Astrocyte (in vitro differentiated cells and primary cell): ENCODE results near the gene SCNN1G. TPM values are rescaled to one million over a fixed set of nuclear protein-coding genes. Genes with fewer than 3 reads are reported as not detected.

Experiments used
- DNase-seq: peaks from one replicate; pipeline ENCODE4 v3.0.0-alpha.2; 2010; ENCODE audit warnings: low read depth
- FAIRE-seq: peaks from 2 replicates; lab custom pipeline; 2011; peaks lifted over from hg19 to GRCh38; lab: Jason Lieb, UNC
- H2AFZ ChIP-seq: 2 replicates; pipeline ENCODE4 v1.6.0; 2012; ENCODE audit warnings: low read depth, low read length, inconsistent platforms
- H3K27ac ChIP-seq: 2 replicates; pipeline ENCODE4 v1.5.1; 2011; ENCODE audit warnings: low read depth, low read length, inconsistent platforms
- H3K27me3 ChIP-seq: 2 replicates; pipeline ENCODE4 v1.6.0; 2011; ENCODE audit warnings: low read length, inconsistent platforms; ENCODE audit not compliant: insufficient read depth
- H3K36me3 ChIP-seq: 2 replicates; pipeline ENCODE4 v1.5.1; 2011; ENCODE audit warnings: low read length, inconsistent platforms; ENCODE audit not compliant: insufficient read depth
- H3K4me1 ChIP-seq: 2 replicates; pipeline ENCODE4 v1.5.1; 2011; ENCODE audit warnings: low read length, inconsistent platforms; ENCODE audit not compliant: insufficient read depth
- H3K4me2 ChIP-seq: 2 replicates; pipeline ENCODE4 v1.6.0; 2012; ENCODE audit warnings: low read length, inconsistent platforms
- H3K4me3 ChIP-seq: 2 replicates; pipeline ENCODE4 v1.5.1; 2011; ENCODE audit warnings: low read depth, mild to moderate bottlenecking, low read length, inconsistent platforms; ENCODE audit not compliant: insufficient read depth
- H3K79me2 ChIP-seq: 2 replicates; pipeline ENCODE4 v1.6.0; 2012; ENCODE audit warnings: mild to moderate bottlenecking, low read length, inconsistent platforms; ENCODE audit not compliant: insufficient read depth
- H3K9ac ChIP-seq: 2 replicates; pipeline ENCODE4 v1.6.0; 2012; ENCODE audit warnings: mild to moderate bottlenecking, low read length, inconsistent platforms
- H3K9me3 ChIP-seq: 2 replicates; pipeline ENCODE4 v1.5.1; 2012; ENCODE audit warnings: low read depth, mild to moderate bottlenecking, low read length, inconsistent platforms; ENCODE audit not compliant: insufficient read depth
- H4K20me1 ChIP-seq: 2 replicates; pipeline ENCODE4 v1.6.0; 2012; ENCODE audit warnings: low read length, inconsistent platforms; ENCODE audit not compliant: insufficient read depth
- H3K27ac Mint-ChIP-seq: one replicate; pipeline ENCODE4 v1.8.0; 2021; ENCODE audit warnings: mild to moderate bottlenecking, mixed read lengths; ENCODE audit not compliant: unreplicated experiment
- H3K27me3 Mint-ChIP-seq: one replicate; pipeline ENCODE4 v1.8.0; 2021; ENCODE audit warnings: low read depth, mixed read lengths; ENCODE audit not compliant: unreplicated experiment
- H3K36me3 Mint-ChIP-seq: one replicate; pipeline ENCODE4 v1.8.0; 2021; ENCODE audit warnings: low read depth, mixed read lengths; ENCODE audit not compliant: unreplicated experiment
- H3K4me1 Mint-ChIP-seq: one replicate; pipeline ENCODE4 v1.8.0; 2021; ENCODE audit warnings: low read depth, mixed read lengths; ENCODE audit not compliant: unreplicated experiment
- H3K4me3 Mint-ChIP-seq: one replicate; pipeline ENCODE4 v1.8.0; 2021; ENCODE audit warnings: mild to moderate bottlenecking, moderate library complexity, mixed read lengths; ENCODE audit not compliant: unreplicated experiment
- H3K9me3 Mint-ChIP-seq: one replicate; pipeline ENCODE4 v1.8.0; 2021; ENCODE audit warnings: mild to moderate bottlenecking, mixed read lengths; ENCODE audit not compliant: unreplicated experiment
- CTCF ChIP-seq: IDR thresholded peaks from 2 replicates; pipeline ENCODE4 v1.5.1; 2011; ENCODE audit warnings: low read depth, mild to moderate bottlenecking, inconsistent platforms, low read length, moderate library complexity; ENCODE audit not compliant: insufficient read depth
- EZH2 ChIP-seq: IDR thresholded peaks from 2 replicates; pipeline ENCODE4 v1.6.1; 2012; ENCODE audit warnings: mild to moderate bottlenecking, low read length, inconsistent platforms; ENCODE audit not compliant: insufficient read depth
- total RNA-seq: library from RNA; stranded (reverse); gene quantifications from 2 replicates; pipeline ENCODE4 v1.2.1, GENCODE V29; 2021

Gene SCNN1G
- total RNA-seq, 1 donor from 2014 or later = not detected

- no peaks in the 10 kb centered on the region for H3K79me2 ChIP-seq
- no peak overlapping the region for H3K27ac Mint-ChIP-seq
- H2AFZ ChIP-seq = no peak overlapping the region
- H3K4me3 Mint-ChIP-seq = no peak overlapping the region
- no peaks in the 10 kb centered on the region for H3K9me3 ChIP-seq
- no peak overlapping the region for H3K27ac ChIP-seq
- no peaks in the 10 kb centered on the region for H3K4me1 Mint-ChIP-seq
- H3K36me3 ChIP-seq = no peaks in the 10 kb centered on the region
- H3K27me3 Mint-ChIP-seq = peaks cover 26% of the 10 kb centered on the region
- TF ChIP-seq EZH2 (no peak), CTCF (no peak)
- FAIRE-seq (no peak), DNase-seq (no peak)
- peaks cover 2% of the 10 kb centered on the region for H3K9me3 Mint-ChIP-seq
- H3K27me3 ChIP-seq = no peaks in the 10 kb centered on the region
- H3K4me3 ChIP-seq = no peak overlapping the region
- no peaks in the 10 kb centered on the region for H4K20me1 ChIP-seq
- no peak overlapping the region for H3K9ac ChIP-seq
- H3K4me1 ChIP-seq = no peaks in the 10 kb centered on the region
- no peaks in the 10 kb centered on the region for H3K36me3 Mint-ChIP-seq
- no peak overlapping the region for H3K4me2 ChIP-seq
Observed at GRCh38 chr16:23213831-23214230, 31.3 kb downstream of the SCNN1G start.

- TF ChIP-seq CTCF (no peak), EZH2 (no peak)
- Histone ChIP-seq H3K27ac (no peak overlapping the region), H3K36me3 (no peaks in the 10 kb centered on the region), H2AFZ (no peak overlapping the region), H3K9me3 (no peaks in the 10 kb centered on the region), H3K9ac (no peak overlapping the region), H3K4me3 (no peak overlapping the region), H3K79me2 (no peaks in the 10 kb centered on the region), H3K4me1 (no peaks in the 10 kb centered on the region), H4K20me1 (no peaks in the 10 kb centered on the region), H3K4me2 (no peak overlapping the region), H3K27me3 (no peaks in the 10 kb centered on the region)
- Mint-ChIP-seq H3K27me3 (peaks cover 26% of the 10 kb centered on the region), H3K4me1 (no peaks in the 10 kb centered on the region), H3K36me3 (no peaks in the 10 kb centered on the region), H3K9me3 (no peaks in the 10 kb centered on the region), H3K27ac (no peak overlapping the region), H3K4me3 (no peak overlapping the region)
- DNase-seq = no peak
- FAIRE-seq = no peak
Observed at GRCh38 chr16:23214796-23215195, 32.3 kb downstream of the SCNN1G start.

- FAIRE-seq (no peak), DNase-seq (no peak)
- Histone ChIP-seq H2AFZ (no peak overlapping the region), H4K20me1 (no peaks in the 10 kb centered on the region), H3K4me3 (no peak overlapping the region), H3K27me3 (no peaks in the 10 kb centered on the region), H3K4me1 (no peaks in the 10 kb centered on the region), H3K9ac (no peak overlapping the region), H3K36me3 (no peaks in the 10 kb centered on the region), H3K9me3 (no peaks in the 10 kb centered on the region), H3K4me2 (no peak overlapping the region), H3K27ac (no peak overlapping the region), H3K79me2 (no peaks in the 10 kb centered on the region)
- Mint-ChIP-seq H3K27ac (no peak overlapping the region), H3K36me3 (no peaks in the 10 kb centered on the region), H3K27me3 (peaks cover 29% of the 10 kb centered on the region), H3K4me1 (no peaks in the 10 kb centered on the region), H3K4me3 (no peak overlapping the region), H3K9me3 (peaks cover 3% of the 10 kb centered on the region)
- no peak for TF ChIP-seq CTCF
- TF ChIP-seq EZH2 = no peak
Observed at GRCh38 chr16:23215435-23215834, 32.9 kb downstream of the SCNN1G start.
